HG03097 (cell line): ENCODE measurements around the gene TMEM135.
"Not testable (repeated sequence)": the region's sequence is repeated elsewhere in the genome, so short reads cannot be mapped to it uniquely, and the experiment has no call there.

Source experiments
- ATAC-seq: cut with Tn5 transposase; IDR thresholded peaks from one replicate; pipeline ENCODE4 v1.9.1; 2021; ENCODE audit not compliant: unreplicated experiment, low FRiP score

The TMEM135 gene

DNA sequence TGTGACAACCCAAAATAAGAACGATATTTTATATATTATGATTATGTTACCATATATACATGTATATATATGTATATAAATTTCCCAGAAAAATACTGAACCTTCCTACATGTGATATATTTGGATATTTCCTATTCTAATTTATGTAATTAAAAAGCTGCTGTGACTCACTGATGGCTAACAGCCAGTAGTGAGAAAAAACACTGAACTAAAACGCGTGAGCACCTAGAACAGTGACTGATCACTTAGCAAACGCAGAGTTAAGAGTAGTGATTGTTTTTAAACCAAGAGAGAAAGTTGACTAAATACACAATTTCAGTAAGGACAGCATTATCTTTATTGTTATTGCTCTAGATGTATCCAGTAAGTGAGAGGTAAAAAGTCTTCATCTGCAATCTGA, 213.8 kb downstream of the TMEM135 start:
- ATAC-seq = no peak

DNA sequence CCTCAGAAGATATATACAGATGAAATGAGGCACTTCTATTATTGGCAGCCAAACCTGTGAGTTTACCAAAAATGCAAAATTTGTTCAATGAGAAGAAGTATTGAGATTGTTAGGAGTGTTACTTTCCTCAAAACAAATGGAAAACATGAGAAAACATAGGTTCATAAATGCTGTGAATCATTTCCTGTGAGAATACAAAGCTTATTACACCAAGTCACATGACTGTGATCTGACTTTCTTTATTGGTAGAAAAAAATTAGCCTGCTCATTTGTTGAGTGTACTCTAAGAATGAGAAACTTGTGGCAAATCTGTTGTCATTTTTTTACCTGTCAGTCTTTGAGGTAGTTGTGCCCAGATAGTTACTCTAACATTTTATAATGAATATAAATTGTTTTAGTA, 215.1 kb downstream of the TMEM135 start:
- ATAC-seq = no peak

DNA sequence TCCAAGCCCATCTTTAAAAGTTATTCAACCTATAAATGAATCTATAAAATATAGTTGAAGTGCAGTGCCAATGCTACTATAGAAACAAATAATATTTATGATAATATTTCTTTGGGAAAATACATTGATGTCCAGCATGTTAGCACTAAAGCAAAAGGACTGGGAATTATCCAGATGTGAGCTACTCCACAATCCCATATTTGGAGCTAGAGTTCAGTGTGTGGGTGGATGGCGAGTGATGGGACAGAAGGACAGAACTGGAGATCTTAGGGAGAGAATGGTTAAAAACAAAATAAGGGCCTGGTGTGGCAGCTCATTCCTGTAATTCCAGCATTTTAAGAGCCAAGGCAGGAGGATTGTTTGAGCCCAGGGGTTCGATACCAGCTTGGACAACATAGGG, 216.8 kb downstream of the TMEM135 start:
- ATAC-seq = no peak

DNA sequence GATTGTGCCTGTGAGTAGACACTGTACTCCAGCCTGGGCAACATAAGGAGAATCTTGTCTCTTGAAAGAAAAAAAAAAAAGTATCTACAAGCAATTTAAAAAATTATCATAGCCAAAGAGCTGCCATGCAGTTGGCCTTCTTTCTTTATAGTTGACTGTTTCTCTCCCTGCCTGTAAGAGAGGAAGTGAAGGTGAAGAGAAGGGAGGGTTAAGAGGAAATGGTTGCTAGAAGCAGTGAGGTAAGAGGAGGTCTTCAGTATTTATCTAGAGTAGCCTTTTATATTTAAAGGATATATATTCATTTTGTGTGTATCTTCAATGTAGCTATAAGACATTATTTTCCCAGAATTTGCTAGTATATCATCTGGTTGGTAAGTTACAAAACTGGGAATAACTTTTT, 217.9 kb downstream of the TMEM135 start:
- ATAC-seq = no peak

DNA sequence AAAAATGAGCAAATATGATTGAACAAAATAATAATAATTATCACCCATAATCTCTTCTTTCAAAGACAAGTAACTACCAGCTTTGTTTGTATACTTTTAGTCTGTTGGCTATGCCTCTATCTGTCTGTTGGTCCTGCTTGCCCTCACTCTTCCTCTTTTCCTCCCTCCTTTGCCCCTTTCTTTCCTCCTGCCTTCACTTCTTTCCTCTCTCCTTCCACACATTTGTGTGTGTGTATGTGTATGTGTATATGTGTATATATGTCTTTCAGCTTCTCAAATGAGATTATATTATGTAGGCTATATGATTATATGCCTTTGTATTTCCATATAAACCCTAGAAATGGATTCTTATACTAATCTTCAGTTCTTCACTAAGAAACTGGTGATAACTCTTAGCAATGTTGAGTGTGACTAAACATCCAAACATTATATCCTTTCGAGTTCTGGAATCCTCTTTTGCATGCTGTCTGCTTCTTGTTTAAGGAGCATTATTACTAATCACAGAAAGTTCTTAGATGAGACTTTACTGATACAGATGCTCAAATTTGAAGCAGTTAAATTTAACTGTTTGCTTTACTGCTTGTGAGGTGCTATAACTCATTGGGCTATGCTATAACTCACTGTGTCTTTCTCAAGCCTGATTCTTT, 219.1 kb downstream of the TMEM135 start:
- no peak for ATAC-seq

DNA sequence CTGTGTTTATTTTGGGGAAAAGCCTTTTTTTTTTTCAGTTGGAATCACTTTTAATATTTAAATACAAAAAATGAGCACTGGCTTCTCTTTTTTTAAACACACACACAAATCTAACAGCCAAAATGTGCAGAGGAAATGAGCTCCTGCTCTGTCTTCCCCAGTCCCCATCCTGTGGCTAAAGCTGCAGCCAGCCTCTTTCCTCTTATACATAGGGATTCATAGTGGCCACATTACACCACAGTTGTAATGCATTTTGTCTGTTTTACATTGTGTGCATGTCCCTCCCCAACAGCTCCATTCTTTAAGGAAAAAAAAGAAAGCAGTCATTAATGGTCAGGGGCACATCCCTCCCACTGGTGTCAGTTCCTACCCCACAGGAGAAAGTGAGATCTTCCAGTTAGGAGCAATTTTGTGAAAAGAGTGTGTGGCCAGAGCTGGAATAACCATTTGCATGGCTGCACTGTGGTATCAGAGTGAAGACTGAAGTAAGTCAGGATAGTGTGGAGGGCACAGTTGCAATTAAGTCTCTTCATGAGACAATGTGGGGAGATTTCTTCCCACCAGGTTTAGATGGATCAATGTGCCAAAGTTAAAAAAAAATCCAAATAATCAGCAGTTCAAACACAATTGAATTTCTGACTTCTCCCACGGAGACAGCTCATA, 220.6 kb downstream of the TMEM135 start:
- no peak for ATAC-seq

DNA sequence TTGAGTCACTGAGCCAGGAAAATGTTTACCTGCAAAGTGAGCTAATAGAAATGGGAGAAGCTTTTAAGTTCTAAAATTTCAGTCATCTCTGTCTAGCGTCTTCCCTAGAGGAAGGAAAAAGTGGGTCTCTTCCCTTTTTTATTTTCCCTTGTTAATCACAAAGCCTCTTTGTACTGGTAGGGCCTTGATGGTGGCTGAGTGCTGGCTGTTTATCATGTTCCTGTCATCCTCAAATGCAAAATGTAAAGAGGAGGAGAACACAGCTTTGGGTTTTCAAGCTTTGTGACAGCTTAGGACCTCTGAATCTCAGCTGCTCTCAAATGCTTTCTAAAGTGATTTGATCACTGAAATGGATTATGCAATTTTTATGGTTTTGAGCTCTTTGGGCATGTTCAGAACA, 222.0 kb downstream of the TMEM135 start:
- ATAC-seq = no peak

DNA sequence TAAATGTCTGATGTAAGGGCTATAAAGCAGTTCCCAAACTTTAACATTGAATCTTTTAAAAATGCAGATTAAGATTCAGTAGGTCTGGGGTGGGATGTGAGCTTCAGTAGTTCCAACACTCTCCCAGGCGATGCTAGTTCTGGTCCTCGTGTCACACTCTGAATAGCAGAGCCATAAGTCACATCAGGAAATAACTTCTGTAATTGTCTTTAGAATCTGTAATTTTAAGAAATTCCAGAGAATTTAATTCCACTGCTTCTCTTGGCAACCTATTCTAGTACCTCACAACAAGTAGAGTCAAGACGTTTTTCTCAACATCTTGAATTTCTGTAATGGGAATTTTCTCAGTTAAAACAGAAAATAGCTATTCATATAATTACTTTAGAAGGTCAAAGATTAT, 223.1 kb downstream of the TMEM135 start:
- ATAC-seq = no peak

DNA sequence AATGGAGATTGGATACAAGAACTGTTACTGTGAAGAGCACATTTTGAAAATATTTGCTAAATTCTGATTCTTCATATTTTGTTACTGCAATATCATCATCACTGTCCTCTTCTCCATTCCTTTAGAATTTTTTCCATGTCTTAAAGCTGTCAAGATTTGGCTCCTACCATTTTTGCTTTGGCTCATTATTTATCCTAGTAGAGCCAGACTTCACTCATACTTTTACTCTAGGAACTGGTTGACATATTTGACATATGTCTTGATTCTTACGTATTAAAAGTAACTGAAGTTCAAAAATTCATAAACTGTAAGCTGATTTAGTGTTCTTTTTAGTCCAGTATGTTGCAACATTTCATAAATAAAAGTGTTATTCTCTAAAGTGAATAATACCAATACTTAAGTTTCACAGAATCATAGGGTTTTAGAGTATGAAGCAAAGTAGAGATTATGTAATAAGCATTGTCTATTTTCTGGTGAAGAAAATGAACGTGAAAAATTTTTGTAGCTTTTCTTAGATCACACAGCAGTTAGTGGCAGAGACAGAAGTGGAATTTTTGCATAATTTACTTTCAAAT, 225.6 kb downstream of the TMEM135 start:
- ATAC-seq = no peak

DNA sequence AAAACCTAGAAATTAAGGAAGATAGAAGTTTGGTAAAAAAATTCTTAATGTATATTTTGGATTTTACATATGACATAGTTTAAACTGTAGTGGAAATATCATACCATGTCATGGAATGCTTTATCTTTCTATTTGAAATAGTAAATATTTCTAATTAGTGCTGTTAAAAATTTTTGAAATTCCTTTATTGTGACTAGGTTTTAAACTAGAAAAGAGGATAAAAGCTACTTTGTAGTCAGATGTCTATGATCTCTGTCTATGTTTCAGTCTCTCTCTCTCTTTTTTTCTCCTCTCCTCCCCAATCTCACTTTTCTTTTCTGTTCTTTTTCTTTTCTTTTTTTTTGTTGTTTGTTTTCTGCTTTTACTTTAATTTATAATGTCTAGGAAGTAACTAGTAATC, 226.2 kb downstream of the TMEM135 start:
- ATAC-seq = no peak

DNA sequence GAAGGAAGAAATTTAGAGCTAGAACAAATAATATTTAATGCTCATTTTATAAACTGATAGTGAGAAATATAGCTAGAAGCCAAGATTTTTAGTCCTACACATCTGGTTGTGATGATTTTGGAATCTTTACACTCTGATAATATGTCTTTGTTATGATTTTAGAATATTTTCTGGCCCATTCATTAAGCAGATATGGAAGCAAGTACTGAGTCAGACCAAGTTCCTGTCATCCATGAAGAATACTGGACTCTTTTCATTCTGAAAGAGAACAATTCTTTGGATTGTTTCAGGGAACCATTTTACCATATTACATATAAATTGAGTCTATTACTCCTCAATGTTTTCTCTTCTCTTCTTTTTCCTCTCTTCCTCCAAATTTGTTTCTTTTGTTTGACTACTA, 227.4 kb downstream of the TMEM135 start:
- ATAC-seq = no peak

DNA sequence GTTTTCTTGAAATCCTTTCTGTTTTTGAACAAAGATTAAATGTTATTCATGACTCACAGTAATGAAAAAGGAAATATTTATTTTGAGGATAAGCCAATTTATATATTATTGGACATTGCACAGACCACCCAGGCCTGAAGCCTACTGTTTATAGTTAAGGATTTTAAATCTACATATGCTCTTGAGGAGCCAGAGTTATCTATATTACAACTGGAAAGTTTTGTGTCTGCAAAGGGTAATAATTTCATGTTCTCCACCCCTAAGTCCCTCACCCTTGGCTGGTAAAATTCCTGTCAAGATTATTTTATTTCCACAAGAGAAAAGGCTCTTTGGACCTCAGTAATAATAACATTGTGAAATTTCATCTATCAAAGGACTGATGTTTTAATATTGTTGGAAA, 228.2 kb downstream of the TMEM135 start:
- no peak for ATAC-seq

DNA sequence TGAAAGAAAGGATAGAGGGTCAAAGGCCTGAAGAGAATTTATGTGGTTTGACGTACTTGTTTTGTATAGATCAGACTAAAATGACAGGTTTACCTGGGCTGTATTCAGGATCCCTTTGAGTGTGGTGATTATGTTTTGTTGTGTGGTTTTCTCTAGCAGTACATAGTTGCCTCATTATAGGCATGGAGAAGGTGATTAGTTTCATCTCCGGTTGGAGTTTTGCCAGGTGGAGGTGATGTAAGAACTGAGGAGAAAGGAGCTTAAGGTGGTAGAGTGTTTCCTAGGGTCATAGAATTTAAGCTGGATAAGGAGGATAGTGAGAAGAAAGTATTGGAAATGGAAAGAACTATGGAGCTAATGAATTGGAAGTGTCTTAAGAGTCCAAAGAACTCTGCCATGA, 229.0 kb downstream of the TMEM135 start:
- ATAC-seq = no peak

DNA sequence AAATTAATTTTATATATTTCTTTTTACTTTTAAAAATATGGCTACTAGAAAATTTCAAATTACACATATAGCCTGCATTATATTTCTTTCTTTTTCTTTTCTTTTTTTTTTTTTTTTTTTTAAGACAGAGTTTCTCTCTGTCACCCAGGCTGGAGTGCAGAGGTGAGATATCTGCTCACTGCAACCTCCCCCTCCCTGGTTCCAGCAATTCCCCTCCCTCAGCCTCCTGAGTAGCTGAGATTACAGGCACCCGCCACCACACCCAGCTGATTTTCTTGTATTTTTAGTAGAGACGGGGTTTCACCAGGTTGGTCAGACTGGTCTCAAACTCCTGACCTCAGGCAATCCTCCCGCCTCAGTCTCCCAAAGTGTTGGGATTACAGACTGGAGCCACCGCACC, 234.2 kb downstream of the TMEM135 start:
- ATAC-seq = not testable (repeated sequence)

DNA sequence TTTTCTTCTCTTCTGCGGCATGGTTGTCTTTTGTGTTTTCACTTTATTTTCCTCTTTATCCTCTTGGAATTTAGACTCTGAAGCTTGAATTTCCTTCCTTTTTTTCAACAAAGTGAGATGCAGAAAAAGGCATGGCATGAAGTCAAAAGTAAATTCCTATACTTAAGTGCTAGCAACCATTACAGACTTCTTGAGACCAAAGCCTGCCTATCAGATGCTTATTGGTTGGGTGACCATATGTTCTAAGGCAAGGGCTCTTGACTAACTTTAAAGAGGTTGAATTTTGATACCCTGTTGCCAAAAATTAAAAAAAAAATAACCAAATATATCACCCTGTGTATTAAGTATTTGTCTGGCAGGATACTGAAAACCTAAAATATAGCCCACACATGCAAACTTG, 237.4 kb downstream of the TMEM135 start:
- no peak for ATAC-seq

DNA sequence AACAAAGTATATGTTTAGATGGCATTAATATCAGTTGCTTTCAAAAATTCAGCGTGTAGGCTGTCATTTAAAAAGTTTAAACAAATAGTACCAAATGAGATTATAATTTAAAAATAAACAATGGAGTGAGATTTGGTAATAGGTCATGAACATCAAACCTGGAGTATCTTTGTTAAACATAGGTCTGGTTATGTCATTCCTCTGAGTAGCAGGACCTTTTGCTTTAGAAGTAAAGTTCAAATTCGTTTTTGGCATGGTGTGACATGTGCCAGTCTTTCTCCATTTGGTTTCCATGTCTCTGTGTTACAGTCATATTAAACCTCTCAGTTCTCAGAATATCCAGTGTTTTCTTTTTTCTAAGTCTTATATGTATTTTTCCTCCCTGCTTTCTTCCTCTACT, 242.4 kb downstream of the TMEM135 start:
- ATAC-seq = no peak

DNA sequence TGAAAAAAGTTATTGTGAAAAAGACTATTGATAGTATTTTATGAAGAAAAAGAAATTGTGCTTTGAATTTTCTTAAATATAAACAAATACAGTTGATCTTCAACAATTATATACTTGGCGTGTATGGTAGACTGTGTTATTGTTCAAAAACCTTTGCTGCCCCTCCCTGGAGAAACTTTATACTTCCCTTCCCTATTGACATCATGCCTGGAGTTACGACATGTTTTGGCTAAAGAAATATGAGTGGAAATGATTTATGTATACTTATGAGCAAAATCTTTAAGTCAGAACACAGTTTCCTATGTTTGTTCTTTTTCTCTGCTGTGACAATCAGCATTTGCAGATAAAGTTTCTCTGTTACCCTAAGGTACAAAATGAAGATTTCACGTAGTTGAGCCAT, 243.8 kb downstream of the TMEM135 start:
- ATAC-seq = no peak

DNA sequence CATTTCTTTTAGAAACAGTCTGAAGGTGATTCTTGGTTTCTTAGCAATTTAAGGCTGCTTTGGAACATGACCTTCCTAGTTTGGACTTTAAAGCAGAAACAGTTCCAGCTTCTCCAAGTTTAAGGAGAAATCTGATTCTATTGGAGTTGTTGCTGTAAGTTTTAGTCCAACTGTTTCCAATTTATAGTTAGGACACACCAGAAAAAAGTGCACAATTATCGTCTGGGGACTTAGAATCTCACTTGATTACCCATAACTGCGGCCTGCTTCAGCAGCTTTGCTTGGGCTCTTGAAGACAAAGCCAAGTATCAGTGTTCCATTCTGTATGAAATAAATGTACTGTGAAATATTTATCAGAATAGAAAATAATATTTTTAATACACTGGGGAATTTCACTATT, 246.6 kb downstream of the TMEM135 start:
- no peak for ATAC-seq

DNA sequence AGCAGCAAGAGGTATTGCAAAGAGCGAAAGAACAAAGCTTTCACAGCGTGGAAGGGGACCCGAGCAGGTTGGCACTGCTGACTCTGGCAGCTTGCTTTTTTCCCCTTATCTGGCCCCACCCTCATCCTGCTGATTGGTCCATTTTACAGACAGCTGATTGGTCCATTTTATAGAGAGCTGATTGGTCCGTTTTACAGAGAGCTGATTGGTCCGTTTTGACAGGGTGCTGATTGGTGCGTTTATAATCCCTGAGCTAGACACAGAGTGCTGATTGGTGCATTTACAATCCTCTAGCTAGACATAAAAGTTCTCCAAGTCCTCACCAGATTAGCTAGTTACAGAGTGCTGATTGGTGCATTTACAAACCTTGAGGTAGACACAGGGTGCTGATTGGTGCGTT, 247.9 kb downstream of the TMEM135 start:
- not testable (repeated sequence) for ATAC-seq

DNA sequence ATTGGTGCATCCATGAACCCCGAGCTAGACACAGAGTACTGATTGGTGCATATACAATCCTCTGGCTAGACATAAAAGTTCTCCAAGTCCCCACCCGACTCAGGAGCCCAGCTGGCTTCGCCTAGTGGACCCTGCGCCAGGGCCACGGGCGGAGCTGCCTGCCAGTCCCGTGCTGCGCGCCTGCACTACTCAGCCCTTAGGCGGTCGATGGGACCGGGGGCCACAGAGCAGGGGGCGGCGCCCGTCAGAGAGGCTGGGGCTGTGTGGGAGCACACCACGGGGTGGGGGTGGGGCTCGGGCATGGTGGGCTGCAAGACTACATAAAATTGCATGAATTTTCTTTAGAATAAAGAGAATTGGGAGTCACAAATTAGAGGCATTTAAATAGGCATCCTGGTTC, 248.6 kb downstream of the TMEM135 start:
- no peak for ATAC-seq

DNA sequence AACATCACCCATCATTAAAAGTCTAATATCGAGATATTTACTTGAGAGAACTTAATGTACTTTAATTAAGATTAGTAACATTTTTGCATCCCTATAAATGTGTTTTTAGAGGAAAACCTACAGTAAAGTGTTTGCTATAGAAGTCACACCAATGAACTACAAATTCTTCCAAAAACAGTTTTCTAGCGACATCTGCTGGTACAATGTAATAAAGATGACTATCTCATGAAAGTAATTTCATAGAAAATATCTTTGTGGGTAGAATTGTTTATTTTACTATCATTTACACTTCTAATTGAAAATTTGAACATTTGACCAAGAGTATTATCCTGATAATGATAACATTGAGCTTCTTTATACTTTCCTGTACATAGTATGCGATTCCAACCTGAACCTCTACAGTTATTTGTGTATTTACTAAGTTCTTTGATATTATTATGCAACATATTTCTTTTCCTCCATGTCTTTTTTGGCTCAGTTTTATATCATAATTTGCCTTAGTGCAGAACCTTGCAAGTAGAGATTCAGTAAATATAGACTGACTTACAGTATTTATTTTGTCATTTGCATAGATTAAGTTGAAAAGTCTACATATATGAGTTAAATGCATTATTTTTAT, 252.7 kb downstream of the TMEM135 start:
- ATAC-seq = no peak

DNA sequence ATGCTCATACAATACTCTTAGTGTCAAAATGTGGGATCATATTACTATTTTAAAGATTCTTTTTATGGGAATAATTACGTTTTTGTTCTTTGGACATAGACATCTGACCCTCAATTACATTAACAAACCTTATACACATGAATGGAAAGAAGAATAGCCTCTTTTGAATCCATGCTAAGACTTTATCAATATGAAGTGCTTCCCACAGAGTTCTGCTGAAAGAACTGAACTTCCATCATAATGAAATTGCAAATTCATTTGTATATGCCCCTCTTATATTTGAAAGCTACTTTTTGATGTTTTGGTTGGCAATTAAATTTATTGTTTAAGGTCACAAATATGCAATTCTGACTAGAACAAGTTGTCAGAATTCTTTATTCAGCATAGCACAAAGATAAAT, 254.9 kb downstream of the TMEM135 start:
- ATAC-seq = no peak
